T-helper 2 cell treated with Interferon-gamma antibody and Interleukin-4, amounts not matched to agents 100 ng/mL and 5 ng/mL, for 36 hours (primary cell): ENCODE results near the gene PID1. TPM values are rescaled to one million over a fixed set of nuclear protein-coding genes. Genes with fewer than 3 reads are reported as not detected.
"Not testable (repeated sequence)": the region's sequence is repeated elsewhere in the genome, so short reads cannot be mapped to it uniquely, and the experiment has no call there.

ENCODE experiments used
- intact Hi-C: fragments of 100-400 bp; cut with micrococcal nuclease; formaldehyde crosslinking; loops from one replicate; pipeline ENCODE4 v1.15.1; 2023
- total RNA-seq: library from RNA; stranded (reverse); gene quantifications from 2 replicates; pipeline ENCODE4 v1.2.3, GENCODE V29; 2022

Gene PID1
- total RNA-seq, 1 donor from 2014 or later, result not detected

- intact Hi-C loops, result no loop called here
These were observed 189.7 kb downstream of the PID1 start for GRCh38 chr2:229081411-229081810.

GRCh38 chr2:229080172-229080571, 190.9 kb downstream of the PID1 start:
- intact Hi-C loops, result no loop called here

- intact Hi-C loops, result not testable (repeated sequence)
These were observed 194.2 kb downstream of the PID1 start for GRCh38 chr2:229076886-229077285.

GRCh38 chr2:229073935-229074334, 197.2 kb downstream of the PID1 start:
- intact Hi-C loops, result no loop called here

DNA sequence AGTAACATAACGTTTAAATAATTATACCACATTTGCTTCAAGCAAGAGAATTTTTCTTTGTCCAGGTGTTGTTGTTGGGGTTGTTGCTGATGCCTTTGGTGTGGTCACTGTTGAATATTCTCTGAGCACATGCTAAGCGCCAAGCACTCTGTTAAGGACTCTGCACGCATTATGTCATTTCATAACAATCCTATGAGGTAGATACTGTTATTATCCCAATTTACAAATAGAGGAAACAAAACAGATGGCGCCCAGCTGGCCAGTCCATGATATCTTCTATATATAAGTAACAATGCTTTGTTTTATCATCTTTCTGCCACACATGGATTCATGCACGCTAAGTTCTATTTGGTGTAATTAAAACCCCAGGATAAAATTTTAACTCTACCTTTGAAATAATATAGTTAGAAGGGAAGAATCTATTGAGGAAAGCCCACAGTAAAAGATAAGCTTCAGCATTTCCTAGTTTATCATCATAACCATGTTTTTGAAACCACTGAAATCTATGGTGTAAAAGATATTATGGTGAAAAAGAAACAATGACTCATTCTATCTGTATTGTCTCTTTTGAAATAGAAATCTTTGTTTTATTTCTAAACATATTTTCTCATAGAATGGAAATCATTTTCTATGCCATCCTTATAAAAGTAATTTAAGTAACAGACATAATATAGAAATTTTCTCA, 199.7 kb downstream of the PID1 start:
- intact Hi-C loops, result no loop called here

DNA sequence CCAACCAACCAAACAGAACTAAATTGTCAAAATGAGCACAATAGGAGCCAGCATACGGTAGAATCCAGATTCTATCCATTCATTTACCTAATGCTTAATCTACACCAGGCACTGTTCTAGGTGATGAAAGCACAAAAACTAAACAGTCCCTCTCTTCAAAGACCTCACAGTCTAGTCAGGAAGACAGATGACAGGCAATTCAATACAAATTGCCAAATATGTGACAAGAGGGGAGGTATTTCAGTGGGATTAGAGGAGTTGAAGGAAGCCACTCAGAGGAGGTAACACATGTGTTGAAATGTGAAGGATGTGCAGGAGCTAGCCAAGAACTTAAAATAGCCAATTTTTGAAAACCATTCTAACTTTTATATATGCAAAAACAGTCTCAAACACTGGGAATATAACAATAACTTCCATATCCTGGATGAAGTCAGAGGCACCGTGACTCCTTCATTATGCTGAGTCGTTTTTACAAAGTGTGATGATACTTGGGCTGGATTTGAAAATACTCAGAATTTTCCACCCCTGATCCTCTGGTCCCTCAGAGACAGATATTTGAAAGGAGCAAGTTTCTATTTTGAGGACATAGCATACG, 204.9 kb downstream of the PID1 start:
- intact Hi-C loops, result no loop called here

GRCh38 chr2:229064749-229065148, 206.3 kb downstream of the PID1 start:
- intact Hi-C loops, result no loop called here

- intact Hi-C loops, result no loop called here
These were observed 210.9 kb downstream of the PID1 start for GRCh38 chr2:229060147-229060546.

DNA sequence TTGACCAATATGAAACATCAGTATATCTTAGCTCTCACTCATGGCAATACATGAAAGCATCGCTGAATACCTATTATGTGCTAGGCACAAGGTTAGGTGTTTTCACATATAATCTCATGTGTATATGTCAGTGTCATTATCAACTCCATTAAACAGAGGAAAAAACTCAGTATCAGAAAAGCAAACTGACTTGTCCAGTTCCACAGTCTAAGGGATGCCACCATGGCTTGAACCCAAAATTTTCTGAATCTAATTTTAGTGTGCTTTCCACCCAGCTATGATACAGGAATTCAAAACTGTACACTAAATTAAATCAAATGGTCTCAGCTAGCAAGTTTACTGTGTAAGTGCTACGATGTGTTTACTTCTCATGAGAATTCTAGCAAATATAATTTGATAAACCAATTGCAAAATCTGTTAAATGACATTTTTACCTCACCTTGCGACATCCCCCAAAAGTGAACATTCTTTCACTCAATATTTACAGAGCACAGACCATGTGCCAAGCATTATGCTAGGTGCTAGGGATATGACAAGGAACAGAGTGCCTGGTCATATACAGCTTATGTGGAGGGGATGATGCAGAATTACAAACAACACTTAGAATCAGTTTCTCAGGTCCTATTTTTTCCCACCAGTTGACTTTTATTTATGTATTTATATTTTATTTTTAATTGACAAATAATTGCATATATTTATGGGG, 211.6 kb downstream of the PID1 start:
- intact Hi-C loops, result no loop called here

- intact Hi-C loops, result no loop called here
These were observed 213.0 kb downstream of the PID1 start for GRCh38 chr2:229057976-229058553.

GRCh38 chr2:229054311-229054710, 216.8 kb downstream of the PID1 start:
- intact Hi-C loops, result no loop called here

DNA sequence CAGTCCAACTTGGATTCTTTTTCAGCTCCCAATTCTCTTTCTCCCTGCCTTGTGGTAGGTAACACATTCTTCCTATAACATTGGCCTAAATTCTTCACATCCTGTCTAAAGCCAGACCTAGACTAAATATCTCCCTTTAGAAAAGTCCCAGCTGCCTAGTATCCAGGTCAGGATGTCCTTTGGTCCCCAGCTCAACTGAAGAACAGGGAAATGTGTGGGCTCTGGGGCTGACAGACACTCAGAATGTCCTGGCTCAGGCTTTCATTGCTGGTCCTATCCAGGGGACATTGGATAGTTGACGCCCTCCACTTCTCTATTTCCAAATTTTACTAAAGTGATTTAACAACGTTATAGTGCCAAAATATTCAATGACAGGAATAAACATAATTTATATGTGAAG, 219.3 kb downstream of the PID1 start:
- intact Hi-C loops, result no loop called here

- intact Hi-C loops, result no loop called here
These were observed 221.0 kb downstream of the PID1 start for GRCh38 chr2:229050133-229050532.

- intact Hi-C loops, result no loop called here
These were observed 223.0 kb downstream of the PID1 start for GRCh38 chr2:229048134-229048533.

GRCh38 chr2:229045671-229046070, 225.4 kb downstream of the PID1 start:
- intact Hi-C loops, result no loop called here

DNA sequence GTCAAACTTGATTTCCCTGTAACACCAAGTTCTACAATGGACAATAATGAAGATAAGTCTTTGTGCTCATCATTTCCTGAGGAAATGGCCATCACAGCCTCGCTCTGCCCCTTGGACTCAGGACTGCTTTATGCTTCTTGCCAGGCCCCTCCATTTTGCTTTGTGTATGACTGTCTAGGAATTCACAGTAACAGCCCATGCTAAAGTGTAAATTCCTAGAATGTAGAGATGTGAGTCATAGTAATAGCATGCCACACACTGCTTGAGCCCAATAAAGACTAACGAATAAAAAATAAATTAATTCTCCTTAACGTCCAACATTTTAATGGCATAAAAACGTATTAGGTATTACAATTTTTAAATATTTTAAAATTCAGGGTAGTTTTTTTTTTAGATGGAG, 226.5 kb downstream of the PID1 start:
- intact Hi-C loops, result no loop called here

GRCh38 chr2:229043681-229044080, 227.4 kb downstream of the PID1 start:
- intact Hi-C loops, result no loop called here

GRCh38 chr2:229042349-229042748, 228.7 kb downstream of the PID1 start:
- intact Hi-C loops, result no loop called here

- intact Hi-C loops, result no loop called here
These were observed 229.4 kb downstream of the PID1 start for GRCh38 chr2:229041691-229042090.

DNA sequence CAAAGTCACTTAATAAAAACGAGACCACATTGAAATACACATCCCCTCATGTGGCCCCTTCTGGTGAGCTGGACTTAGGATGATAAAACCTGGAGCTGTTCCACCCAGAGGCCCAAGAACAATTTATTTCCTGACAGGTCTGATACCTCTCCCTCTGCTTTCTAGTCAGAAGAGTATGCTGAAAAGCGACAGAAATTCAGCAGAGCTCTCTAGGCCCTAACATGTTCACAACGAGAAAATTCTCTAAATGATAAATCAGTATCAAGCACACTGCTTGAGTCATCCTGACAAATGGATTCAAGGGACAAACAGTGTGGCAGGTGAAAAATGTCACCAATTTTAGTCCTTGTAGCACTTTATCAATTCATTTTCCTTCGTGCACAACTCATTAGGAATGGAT, 233.5 kb downstream of the PID1 start:
- intact Hi-C loops, result no loop called here

- intact Hi-C loops, result no loop called here
These were observed 237.3 kb downstream of the PID1 start for GRCh38 chr2:229033816-229034215.

DNA sequence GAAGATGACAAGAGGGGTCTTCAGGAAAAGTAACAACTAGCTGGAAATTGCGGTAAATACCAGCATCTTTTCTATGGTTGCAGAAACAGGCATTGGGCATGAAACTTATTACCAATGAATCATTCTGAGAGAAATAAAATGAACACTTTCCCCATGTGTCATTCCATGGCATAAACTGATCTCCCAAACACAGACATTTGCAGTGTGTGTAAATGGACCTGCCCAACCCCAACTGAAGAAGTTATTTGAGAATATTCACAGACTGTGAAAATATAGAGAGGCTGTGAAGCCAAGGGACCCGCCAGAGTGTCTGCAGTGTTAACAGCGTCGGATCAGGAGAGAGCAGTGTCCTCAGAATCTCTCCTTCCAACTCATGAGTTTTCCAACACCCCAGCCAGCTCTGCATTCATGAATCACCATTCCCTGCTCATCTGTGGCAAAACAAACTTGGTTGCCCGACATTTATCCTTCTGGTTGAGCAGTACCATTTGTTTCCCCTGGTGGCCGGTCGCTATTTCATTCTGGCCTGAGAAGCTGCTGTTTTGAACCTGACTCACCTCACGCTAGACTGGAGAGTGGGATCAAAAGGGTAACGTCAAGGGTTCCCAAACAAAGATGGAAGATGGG, 238.4 kb downstream of the PID1 start:
- intact Hi-C loops, result no loop called here
